ENCODE results near the gene SGCE.

SGCE gene

DNA sequence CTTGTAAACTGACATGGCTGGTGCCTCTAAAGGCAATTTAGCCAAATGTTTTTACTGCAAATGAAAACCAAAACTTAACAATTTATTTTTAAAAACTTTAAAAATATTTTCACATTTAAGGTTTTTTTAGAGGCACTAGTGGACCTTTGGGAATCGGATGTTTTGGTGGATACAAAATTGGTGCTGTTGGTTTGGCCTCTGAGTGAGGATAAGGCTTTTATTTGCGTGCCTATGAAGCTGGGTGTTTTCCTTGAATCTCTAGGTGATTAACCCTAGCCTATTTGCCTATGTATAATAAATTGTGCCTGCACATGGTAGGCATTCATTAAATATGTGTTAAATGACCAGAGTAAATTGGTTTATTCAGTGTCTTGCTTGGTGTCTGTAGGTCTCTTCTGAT is 2.9 kb upstream of the SGCE start:
- no peak overlapping the region for H3K18ac ChIP-seq (ENCODE audit: low read length)
- peaks cover 0 to 4% of the 10 kb centered on the region in 2 experiments for H3K4me1 ChIP-seq (ENCODE audit: control insufficient read depth in 1 of 2, insufficient read depth in 2 of 2, low read length in 2 of 2)
- no peak overlapping the region for H2BK120ac ChIP-seq (ENCODE audit: insufficient read depth, low read length, poor library complexity)
- H3K4me3 ChIP-seq (ENCODE audit: low read depth, low read length): no peak overlapping the region
- no peak overlapping the region for H3K4ac ChIP-seq (ENCODE audit: low read depth, low read length)
- peaks cover 7% of the 10 kb centered on the region for H3K79me1 ChIP-seq (ENCODE audit: low read length)
- no peak for DNase-seq
- H4K91ac ChIP-seq (ENCODE audit: low read depth, low read length): no peak overlapping the region
- WGBS (ENCODE audit: extremely low coverage, insufficient coverage, insufficient read length): no CpG with 5 or more reads among the region's 2 CpGs
- H3K23ac ChIP-seq (ENCODE audit: low read length): no peak overlapping the region
- no peak overlapping the region for H2AK5ac ChIP-seq (ENCODE audit: low read length)
- H2AFZ ChIP-seq (ENCODE audit: insufficient read depth, low read length, poor library complexity): no peak overlapping the region
- no peak overlapping the region for H3K4me2 ChIP-seq (ENCODE audit: low read length)
- peaks cover 6% of the 10 kb centered on the region for H3K79me2 ChIP-seq (ENCODE audit: control insufficient read depth, insufficient read depth, low read length, poor library complexity)
- H2BK5ac ChIP-seq (ENCODE audit: low read depth, low read length, poor library complexity): no peak overlapping the region
- H3K14ac ChIP-seq (ENCODE audit: low read length): no peak overlapping the region
- H3K9me3 ChIP-seq (ENCODE audit: insufficient read depth, low read depth, low read length): peaks cover 7% of the 10 kb centered on the region
- H4K12ac ChIP-seq (ENCODE audit: low read depth, low read length): no peak overlapping the region
- peaks cover 0 to under 1% of the 10 kb centered on the region in 2 experiments for H3K36me3 ChIP-seq (ENCODE audit: control insufficient read depth in 1 of 2, insufficient read depth in 2 of 2, low read length in 2 of 2)
- H4K8ac ChIP-seq (ENCODE audit: low read depth, low read length): no peak overlapping the region
- H3K27ac ChIP-seq (ENCODE audit: low read depth, low read length): no peak overlapping the region
- H2BK12ac ChIP-seq (ENCODE audit: low read length): no peak overlapping the region
- H3K27me3 ChIP-seq (ENCODE audit: insufficient read depth, low read length): no peaks in the 10 kb centered on the region
- no peak overlapping the region for H3K9ac ChIP-seq (ENCODE audit: low read length)

DNA sequence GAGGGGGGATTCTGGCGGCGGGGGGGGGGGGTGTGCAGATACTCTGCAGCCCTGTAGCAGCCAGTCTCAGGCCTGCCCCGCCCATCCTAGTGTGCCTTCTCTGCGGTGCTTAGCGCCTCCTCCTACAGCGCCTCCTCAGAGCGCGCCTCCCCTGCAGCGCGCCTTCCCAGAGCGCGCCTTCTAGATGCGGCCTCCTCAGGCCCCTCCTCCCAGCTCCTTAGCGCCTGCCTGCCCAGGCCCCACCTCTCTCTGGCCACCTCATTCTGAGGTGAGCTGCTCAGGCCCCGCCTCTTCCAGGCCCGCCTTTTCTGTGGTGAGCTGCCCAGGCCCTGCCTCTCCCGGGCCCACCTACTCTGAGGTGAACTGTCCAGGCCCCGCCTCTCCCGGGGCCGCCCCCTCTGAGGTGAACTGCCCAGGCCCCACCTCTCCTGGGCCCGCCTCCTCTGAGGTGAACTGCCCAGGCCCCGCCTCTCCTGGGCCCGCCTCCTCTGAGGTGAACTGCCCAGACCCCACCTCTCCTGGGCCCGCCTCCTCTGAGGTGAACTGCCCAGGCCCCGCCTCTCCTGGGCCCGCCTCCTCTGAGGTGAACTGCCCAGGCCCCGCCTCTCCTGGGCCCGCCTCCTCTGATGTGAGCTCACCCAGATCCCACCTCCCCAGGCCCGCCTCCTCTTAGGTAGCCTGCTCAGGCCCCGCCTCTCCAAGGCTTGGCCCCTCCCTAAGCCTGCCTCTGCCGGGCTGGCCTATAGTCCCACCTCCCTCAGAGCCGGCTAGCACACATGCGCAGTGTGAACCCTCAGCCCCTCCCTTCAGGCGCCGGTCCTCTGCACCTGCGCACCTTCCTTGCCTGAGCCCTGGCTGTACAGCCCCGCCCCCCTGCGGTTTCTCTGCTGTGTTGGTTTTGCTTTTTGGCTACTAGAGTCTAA is 2.1 kb upstream of the SGCE start:
- H3K9me3 ChIP-seq (ENCODE audit: insufficient read depth, low read depth, low read length): peaks cover 7% of the 10 kb centered on the region
- no peaks in the 10 kb centered on the region for H3K27me3 ChIP-seq (ENCODE audit: insufficient read depth, low read length)
- no peak overlapping the region for H2BK12ac ChIP-seq (ENCODE audit: low read length)
- no peaks in the 10 kb centered on the region for H3K36me3 ChIP-seq (ENCODE audit: control insufficient read depth in 1 of 2, insufficient read depth in 2 of 2, low read length in 2 of 2)
- H2BK120ac ChIP-seq (ENCODE audit: insufficient read depth, low read length, poor library complexity): no peak overlapping the region
- no peak overlapping the region for H2AFZ ChIP-seq (ENCODE audit: insufficient read depth, low read length, poor library complexity)
- H3K4me3 ChIP-seq (ENCODE audit: low read depth, low read length): no peak overlapping the region
- no peak overlapping the region for H3K27ac ChIP-seq (ENCODE audit: low read depth, low read length)
- no CpG with 5 or more reads among the region's 38 CpGs for WGBS (ENCODE audit: extremely low coverage, insufficient coverage, insufficient read length)
- no peak overlapping the region for H3K14ac ChIP-seq (ENCODE audit: low read length)
- no peak overlapping the region for H2BK5ac ChIP-seq (ENCODE audit: low read depth, low read length, poor library complexity)
- H3K4ac ChIP-seq (ENCODE audit: low read depth, low read length): no peak overlapping the region
- peaks cover 6% of the 10 kb centered on the region for H3K79me2 ChIP-seq (ENCODE audit: control insufficient read depth, insufficient read depth, low read length, poor library complexity)
- H3K18ac ChIP-seq (ENCODE audit: low read length): no peak overlapping the region
- peak; percentile 93 to 97 for DNase-seq
- no peak overlapping the region for H4K12ac ChIP-seq (ENCODE audit: low read depth, low read length)
- no peak overlapping the region for H3K9ac ChIP-seq (ENCODE audit: low read length)
- H3K79me1 ChIP-seq (ENCODE audit: low read length): peaks cover 7% of the 10 kb centered on the region
- no peak overlapping the region for H4K91ac ChIP-seq (ENCODE audit: low read depth, low read length)
- peaks cover 0 to 4% of the 10 kb centered on the region in 2 experiments for H3K4me1 ChIP-seq (ENCODE audit: control insufficient read depth in 1 of 2, insufficient read depth in 2 of 2, low read length in 2 of 2)
- H3K23ac ChIP-seq (ENCODE audit: low read length): no peak overlapping the region
- no peak overlapping the region for H4K8ac ChIP-seq (ENCODE audit: low read depth, low read length)
- H2AK5ac ChIP-seq (ENCODE audit: low read length): no peak overlapping the region
- H3K4me2 ChIP-seq (ENCODE audit: low read length): no peak overlapping the region

DNA sequence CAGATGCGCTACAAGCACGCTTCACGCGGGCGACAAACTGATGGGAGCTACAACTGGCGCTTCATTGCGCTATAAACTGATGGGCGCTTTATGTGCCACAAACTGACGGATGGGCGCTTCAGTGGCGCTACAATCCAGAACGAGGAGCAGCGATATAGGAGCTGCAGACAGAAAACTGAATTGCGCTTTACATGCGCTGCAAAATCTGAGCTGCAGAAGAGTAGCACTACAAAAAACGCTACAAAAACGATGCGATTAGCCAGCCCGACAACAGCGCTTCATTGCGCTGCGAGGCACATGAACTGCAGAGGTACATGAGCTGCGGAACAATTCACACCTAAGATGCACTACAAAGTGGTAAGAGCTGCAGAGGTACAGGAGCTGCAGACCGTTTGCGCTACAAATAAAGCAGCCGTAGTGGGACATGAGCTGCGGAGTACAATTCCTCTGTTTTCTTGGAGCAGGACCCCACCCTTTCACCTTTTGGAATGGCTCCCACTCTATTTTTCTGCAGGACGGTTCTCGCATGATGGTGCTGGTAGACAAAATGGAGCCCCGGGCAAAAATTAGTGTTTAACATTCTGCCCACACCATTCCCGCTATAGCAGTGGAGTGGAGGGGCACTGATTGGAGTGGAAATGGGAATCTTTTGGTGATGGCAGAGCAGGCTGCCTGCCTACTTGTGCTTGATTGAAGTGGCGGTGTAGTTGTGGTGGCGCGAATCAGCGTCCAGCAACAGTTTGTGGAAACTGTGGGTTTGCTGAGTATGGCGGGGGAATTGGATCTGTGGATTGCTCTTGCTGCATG is 1.2 kb upstream of the SGCE start:
- no peak overlapping the region for H2AFZ ChIP-seq (ENCODE audit: insufficient read depth, low read length, poor library complexity)
- no peak overlapping the region for H4K12ac ChIP-seq (ENCODE audit: low read depth, low read length)
- H3K4me1 ChIP-seq (ENCODE audit: control insufficient read depth in 1 of 2, insufficient read depth in 2 of 2, low read length in 2 of 2): peaks cover 0 to 4% of the 10 kb centered on the region in 2 experiments
- H2AK5ac ChIP-seq (ENCODE audit: low read length): no peak overlapping the region
- no CpG with 5 or more reads among the region's 36 CpGs for whole genome bisulfite sequencing (ENCODE audit: extremely low coverage, insufficient coverage, insufficient read length)
- H4K8ac ChIP-seq (ENCODE audit: low read depth, low read length): no peak overlapping the region
- H3K27ac ChIP-seq (ENCODE audit: low read depth, low read length): peak overlapping the region; percentile 19
- H2BK120ac ChIP-seq (ENCODE audit: insufficient read depth, low read length, poor library complexity): no peak overlapping the region
- no peak overlapping the region for H3K14ac ChIP-seq (ENCODE audit: low read length)
- H3K36me3 ChIP-seq (ENCODE audit: control insufficient read depth in 1 of 2, insufficient read depth in 2 of 2, low read length in 2 of 2): no peaks in the 10 kb centered on the region
- H3K9me3 ChIP-seq (ENCODE audit: insufficient read depth, low read depth, low read length): peaks cover 7% of the 10 kb centered on the region
- H3K9ac ChIP-seq (ENCODE audit: low read length): peak overlapping the region; percentile 38
- H3K4me3 ChIP-seq (ENCODE audit: low read depth, low read length): peak overlapping the region; percentile 68
- peak; percentile 19 to 48 for DNase-seq
- H3K23ac ChIP-seq (ENCODE audit: low read length): no peak overlapping the region
- no peak overlapping the region for H2BK12ac ChIP-seq (ENCODE audit: low read length)
- peaks cover 7% of the 10 kb centered on the region for H3K79me1 ChIP-seq (ENCODE audit: low read length)
- H3K79me2 ChIP-seq (ENCODE audit: control insufficient read depth, insufficient read depth, low read length, poor library complexity): peaks cover 6% of the 10 kb centered on the region
- H3K27me3 ChIP-seq (ENCODE audit: insufficient read depth, low read length): no peaks in the 10 kb centered on the region
- H3K18ac ChIP-seq (ENCODE audit: low read length): no peak overlapping the region
- no peak overlapping the region for H3K4ac ChIP-seq (ENCODE audit: low read depth, low read length)
- no peak overlapping the region for H2BK5ac ChIP-seq (ENCODE audit: low read depth, low read length, poor library complexity)
- no peak overlapping the region for H4K91ac ChIP-seq (ENCODE audit: low read depth, low read length)
- peak overlapping the region; percentile 88 for H3K4me2 ChIP-seq (ENCODE audit: low read length)

DNA sequence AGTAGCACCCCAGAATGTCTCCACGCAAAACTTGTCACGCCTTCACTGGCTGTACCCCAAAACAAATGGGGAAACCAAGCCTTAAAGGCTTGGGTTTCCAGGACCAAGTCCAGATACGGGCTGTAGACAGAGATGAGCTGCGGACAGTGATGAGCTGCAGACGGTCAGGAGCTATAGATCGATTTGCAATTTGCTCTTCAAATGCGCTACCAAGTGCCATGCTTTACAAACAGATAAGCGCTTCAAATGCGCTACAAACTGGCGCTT is 658 bp upstream of the SGCE start:
- no peak overlapping the region for H3K9ac ChIP-seq (ENCODE audit: low read length)
- H3K27me3 ChIP-seq (ENCODE audit: insufficient read depth, low read length): no peaks in the 10 kb centered on the region
- no peak overlapping the region for H4K8ac ChIP-seq (ENCODE audit: low read depth, low read length)
- H3K36me3 ChIP-seq (ENCODE audit: control insufficient read depth in 1 of 2, insufficient read depth in 2 of 2, low read length in 2 of 2): no peaks in the 10 kb centered on the region
- no peak overlapping the region for H4K91ac ChIP-seq (ENCODE audit: low read depth, low read length)
- H2BK120ac ChIP-seq (ENCODE audit: insufficient read depth, low read length, poor library complexity): no peak overlapping the region
- DNase-seq: no peak
- no peak overlapping the region for H2AFZ ChIP-seq (ENCODE audit: insufficient read depth, low read length, poor library complexity)
- no peak overlapping the region for H3K23ac ChIP-seq (ENCODE audit: low read length)
- H3K27ac ChIP-seq (ENCODE audit: low read depth, low read length): no peak overlapping the region
- no peak overlapping the region for H2BK12ac ChIP-seq (ENCODE audit: low read length)
- WGBS (ENCODE audit: extremely low coverage, insufficient coverage, insufficient read length): no CpG with 5 or more reads among the region's 10 CpGs
- peak overlapping the region; percentile 68 for H3K4me3 ChIP-seq (ENCODE audit: low read depth, low read length)
- no peak overlapping the region for H3K14ac ChIP-seq (ENCODE audit: low read length)
- peaks cover 0 to 4% of the 10 kb centered on the region in 2 experiments for H3K4me1 ChIP-seq (ENCODE audit: control insufficient read depth in 1 of 2, insufficient read depth in 2 of 2, low read length in 2 of 2)
- H3K79me1 ChIP-seq (ENCODE audit: low read length): peaks cover 7% of the 10 kb centered on the region
- H2AK5ac ChIP-seq (ENCODE audit: low read length): no peak overlapping the region
- H3K9me3 ChIP-seq (ENCODE audit: insufficient read depth, low read depth, low read length): peaks cover 7% of the 10 kb centered on the region
- H3K4me2 ChIP-seq (ENCODE audit: low read length): peak overlapping the region; percentile 88
- peaks cover 6% of the 10 kb centered on the region for H3K79me2 ChIP-seq (ENCODE audit: control insufficient read depth, insufficient read depth, low read length, poor library complexity)
- no peak overlapping the region for H3K18ac ChIP-seq (ENCODE audit: low read length)
- no peak overlapping the region for H3K4ac ChIP-seq (ENCODE audit: low read depth, low read length)
- no peak overlapping the region for H4K12ac ChIP-seq (ENCODE audit: low read depth, low read length)
- no peak overlapping the region for H2BK5ac ChIP-seq (ENCODE audit: low read depth, low read length, poor library complexity)

Measured in trophoblast cell (in vitro differentiated cells and primary cell).